IMR-90 (cell line): ENCODE results near the gene RNU6-8. TPM values are rescaled to one million over a fixed set of nuclear protein-coding genes. Genes with fewer than 3 reads are reported as not detected.

ENCODE experiments used
- ATAC-seq: fragments of 200-7000 bp; cut with Tn5 transposase; 2 replicates; pipeline ENCODE4 v1.9.1; 2020; ENCODE audit warnings: low read depth, mild to moderate bottlenecking, moderate library complexity
- Bru-seq: library from RNA; stranded (reverse); fragments of 400-500 nt; gene quantifications from one replicate; lab custom pipeline; 2021; lab: Mats Ljungman, UMichigan
- BruChase-seq, 2 experiments: library from RNA; stranded (reverse); fragments of 400-500 nt; gene quantifications; one replicate each; lab custom pipeline; 2021; lab: Mats Ljungman, UMichigan
- BruUV-seq: library from RNA; stranded (reverse); fragments of 400-500 nt; replicated peaks from 2 replicates; lab custom pipeline; 2021; lab: Mats Ljungman, UMichigan
- CTCF ChIA-PET: fragments of 300-600 bp; formaldehyde crosslinking; extraction: SDS; loops from one replicate; lab custom pipeline; 2021; ENCODE audit warnings: antibody characterized with exemption; lab: Yijun Ruan, JAX
- POLR2A ChIA-PET: fragments of 300-600 bp; sonication (Branson Sonifier 250); formaldehyde crosslinking; loops from one replicate; lab custom pipeline; 2022; ENCODE audit warnings: antibody characterized with exemption; ENCODE audit not compliant: unreplicated experiment; lab: Charles Lee
- DNase-seq: peaks from one replicate; pipeline ENCODE4 v3.0.0; 2013
- H2AFZ ChIP-seq: replicated peaks from 2 replicates; pipeline ENCODE3; 2013; ENCODE audit warnings: low read length, mild to moderate bottlenecking; ENCODE audit not compliant: poor library complexity
- H2AK5ac ChIP-seq: 2 replicates; pipeline ENCODE4 v1.6.1; 2013; ENCODE audit warnings: low read depth, low read length, inconsistent platforms
- H2AK9ac ChIP-seq: replicated peaks from 2 replicates; pipeline ENCODE3; 2013; ENCODE audit warnings: mild to moderate bottlenecking, low read depth, low read length, moderate library complexity; ENCODE audit not compliant: poor library complexity
- H2BK120ac ChIP-seq: 2 replicates; pipeline ENCODE4 v1.6.1; 2013; ENCODE audit warnings: low read depth, low read length, inconsistent platforms
- H2BK15ac ChIP-seq: 3 replicates; pipeline ENCODE4 v1.6.1; 2013; ENCODE audit warnings: low read depth, low read length, inconsistent platforms
- H2BK20ac ChIP-seq: 2 replicates; pipeline ENCODE4 v1.6.1; 2013; ENCODE audit warnings: low read depth, mild to moderate bottlenecking, inconsistent platforms, low read length, moderate library complexity
- H2BK5ac ChIP-seq: 2 replicates; pipeline ENCODE4 v1.6.1; 2013; ENCODE audit warnings: mild to moderate bottlenecking, low read depth, low read length, inconsistent platforms; ENCODE audit not compliant: poor library complexity, severe bottlenecking
- H3K14ac ChIP-seq: replicated peaks from 2 replicates; pipeline ENCODE4 v1.6.1; 2013; ENCODE audit warnings: low read depth, low read length, inconsistent platforms
- H3K18ac ChIP-seq: 2 replicates; pipeline ENCODE4 v1.6.1; 2013; ENCODE audit warnings: low read depth, low read length, control low read depth
- H3K23ac ChIP-seq: 2 replicates; pipeline ENCODE4 v1.6.1; 2013; ENCODE audit warnings: low read depth, low read length, inconsistent platforms
- H3K27ac ChIP-seq: 2 replicates; pipeline ENCODE4 v1.5.1; 2013; ENCODE audit warnings: mild to moderate bottlenecking, control low read depth, low read length; ENCODE audit not compliant: insufficient read depth
- H3K27me3 ChIP-seq: 2 replicates; pipeline ENCODE4 v1.6.1; 2013; ENCODE audit warnings: low read length; ENCODE audit not compliant: control insufficient read depth, insufficient read depth
- H3K36me3 ChIP-seq: 2 replicates; pipeline ENCODE4 v1.6.1; 2013; ENCODE audit warnings: low read length, mixed read lengths; ENCODE audit not compliant: control insufficient read depth, insufficient read depth
- H3K4ac ChIP-seq: 2 replicates; pipeline ENCODE4 v1.6.1; 2013; ENCODE audit warnings: low read depth, low read length, inconsistent platforms
- H3K4me1 ChIP-seq: 2 replicates; pipeline ENCODE4 v1.6.1; 2013; ENCODE audit warnings: low read length, mixed read lengths; ENCODE audit not compliant: control insufficient read depth, insufficient read depth
- H3K4me2 ChIP-seq: 2 replicates; pipeline ENCODE4 v1.6.1; 2013; ENCODE audit warnings: low read depth, mild to moderate bottlenecking, control low read depth, low read length, moderate library complexity
- H3K4me3 ChIP-seq: 2 replicates; pipeline ENCODE4 v1.5.1; 2013; ENCODE audit warnings: low read depth, mild to moderate bottlenecking, control low read depth, low read length, moderate library complexity; ENCODE audit not compliant: insufficient read depth
- H3K56ac ChIP-seq: 2 replicates; pipeline ENCODE4 v1.6.1; 2013; ENCODE audit warnings: low read length, inconsistent platforms; ENCODE audit not compliant: insufficient read depth; ENCODE audit errors: extremely low read depth
- H3K79me1 ChIP-seq, 2 experiments: 2 replicates each; pipeline ENCODE4 v1.6.1; 2013; ENCODE audit warnings: low read length in 2 of 2, inconsistent platforms in 1 of 2, low read depth in 1 of 2
- H3K9ac ChIP-seq: 2 replicates; pipeline ENCODE4 v1.6.1; 2013; ENCODE audit warnings: low read depth, low read length, control low read depth
- H3K9me1 ChIP-seq: 2 replicates; pipeline ENCODE4 v1.6.1; 2013; ENCODE audit warnings: low read length, inconsistent platforms; ENCODE audit not compliant: insufficient read depth
- H3K9me3 ChIP-seq: 2 replicates; pipeline ENCODE4 v1.6.1; 2013; ENCODE audit warnings: low read length; ENCODE audit not compliant: control insufficient read depth, insufficient read depth
- H4K20me1 ChIP-seq: 2 replicates; pipeline ENCODE4 v1.6.1; 2013; ENCODE audit warnings: low read length, inconsistent platforms; ENCODE audit not compliant: insufficient read depth
- H4K5ac ChIP-seq: 2 replicates; pipeline ENCODE4 v1.6.1; 2013; ENCODE audit warnings: mild to moderate bottlenecking, low read depth, low read length, control low read depth
- H4K8ac ChIP-seq, 2 experiments: 2 replicates each; pipeline ENCODE4 v1.6.1; 2013; ENCODE audit warnings: low read depth in 2 of 2, low read length in 2 of 2, control low read depth in 1 of 2, inconsistent platforms in 1 of 2
- H4K91ac ChIP-seq: 2 replicates; pipeline ENCODE4 v1.6.1; 2013; ENCODE audit warnings: low read depth, low read length, inconsistent platforms; ENCODE audit not compliant: insufficient read depth
- BHLHE40 ChIP-seq: fragments of 150-350 bp; IDR thresholded peaks from 2 replicates; pipeline ENCODE4 v1.6.1; 2016; ENCODE audit warnings: mild to moderate bottlenecking, low read depth, low read length
- CEBPB ChIP-seq: IDR thresholded peaks from 2 replicates; pipeline ENCODE4 v1.6.1; 2012; ENCODE audit warnings: low read depth, low read length, improper control_type of control experiment
- FOS ChIP-seq: fragments of 150-350 bp; IDR thresholded peaks from 2 replicates; pipeline ENCODE4 v1.6.1; 2016; ENCODE audit warnings: low read depth, low read length
- MAZ ChIP-seq: IDR thresholded peaks from 2 replicates; pipeline ENCODE4 v1.6.1; 2012; ENCODE audit warnings: low read depth, mild to moderate bottlenecking, low read length, improper control_type of control experiment, moderate library complexity, borderline replicate concordance
- MXI1 ChIP-seq: IDR thresholded peaks from 2 replicates; pipeline ENCODE4 v1.6.1; 2012; ENCODE audit warnings: low read depth, mild to moderate bottlenecking, low read length, moderate library complexity, borderline replicate concordance
- NFE2L2 ChIP-seq: fragments of 150-350 bp; IDR thresholded peaks from 2 replicates; pipeline ENCODE4 v1.6.1; 2016; ENCODE audit warnings: low read depth, mild to moderate bottlenecking, low read length
- RCOR1 ChIP-seq: IDR thresholded peaks from 2 replicates; pipeline ENCODE4 v1.6.1; 2012; ENCODE audit warnings: mild to moderate bottlenecking, low read length, improper control_type of control experiment; ENCODE audit not compliant: insufficient replicate concordance
- WGBS, 2 experiments: methylation state at CpG; one replicate each; pipeline versions ENCODE4 v1.1.5 to v1.1.7; 2013; ENCODE audit warnings: missing lambda C conversion rate in 2 of 2; ENCODE audit not compliant: insufficient read length in 1 of 2; ENCODE audit errors: extremely low coverage in 2 of 2; 5-methylcytosine and 5-hydroxymethylcytosine counted together
- dilution Hi-C: fragments of 300-500 bp; cut with HindIII; formaldehyde crosslinking; loops from one replicate; pipeline ENCODE4 v1.14.3; 2018; ENCODE audit warnings: low sequenced_read_pairs; ENCODE audit not compliant: unreplicated experiment
- in situ Hi-C: fragments of 300-500 bp; cut with MboI; formaldehyde crosslinking; loops from 3 replicates; pipeline ENCODE4 v1.14.3; 2019; ENCODE audit warnings: low sequenced_read_pairs, inconsistent platforms, mixed read lengths
- intact Hi-C: fragments of 100-400 bp; cut with micrococcal nuclease; formaldehyde crosslinking; loops from 2 replicates; pipeline ENCODE4 v1.10.0; 2022
- long read RNA-seq: library from polyadenylated mRNA; unstranded; transcript quantifications from one replicate; pipeline ENCODE4 v2.0.0, GENCODE V29; 2021; ENCODE audit not compliant: unreplicated experiment
- polyA plus RNA-seq, 3 experiments: library from polyadenylated mRNA; depleted of rRNA; stranded (reverse); fragments of >200 nt; gene quantifications; 2 replicates each; pipeline ENCODE4 v1.2.3, GENCODE V29; 2012; ENCODE audit warnings: low replicate concordance in 1 of 3
- total RNA-seq: library from RNA; depleted of rRNA; stranded (reverse); fragments of >200 nt; gene quantifications from 2 replicates; pipeline ENCODE4 v1.2.3, GENCODE V29; 2012; rRNA removed
- TF ChIP-seq, protein P1 (sequence below): fragments of 150-350 bp; IDR thresholded peaks from 2 replicates; pipeline ENCODE4 v1.6.1; 2016; ENCODE audit warnings: low read depth, mild to moderate bottlenecking, low read length, moderate library complexity, borderline replicate concordance

The RNU6-8 gene
- total RNA-seq (not detected in 2 replicates), polyA plus RNA-seq (2012; rRNA removed) (not detected in 2 replicates), Bru-seq, nascent RNA (not detected), BruChase-seq, experiment 1, labeled RNA remaining after a 6-hour chase (percentile 46 among the genes with signal in this experiment), BruChase-seq, experiment 2, labeled RNA remaining after a 2-hour chase (not detected)
- polyA plus RNA-seq (2012; cell fraction: cytosol; rRNA removed): not detected in 2 replicates
- polyA plus RNA-seq (2012; cell fraction: nucleus; rRNA removed; ENCODE audit: low replicate concordance): not detected in 2 replicates
- long read RNA-seq: 0 reads

DNA sequence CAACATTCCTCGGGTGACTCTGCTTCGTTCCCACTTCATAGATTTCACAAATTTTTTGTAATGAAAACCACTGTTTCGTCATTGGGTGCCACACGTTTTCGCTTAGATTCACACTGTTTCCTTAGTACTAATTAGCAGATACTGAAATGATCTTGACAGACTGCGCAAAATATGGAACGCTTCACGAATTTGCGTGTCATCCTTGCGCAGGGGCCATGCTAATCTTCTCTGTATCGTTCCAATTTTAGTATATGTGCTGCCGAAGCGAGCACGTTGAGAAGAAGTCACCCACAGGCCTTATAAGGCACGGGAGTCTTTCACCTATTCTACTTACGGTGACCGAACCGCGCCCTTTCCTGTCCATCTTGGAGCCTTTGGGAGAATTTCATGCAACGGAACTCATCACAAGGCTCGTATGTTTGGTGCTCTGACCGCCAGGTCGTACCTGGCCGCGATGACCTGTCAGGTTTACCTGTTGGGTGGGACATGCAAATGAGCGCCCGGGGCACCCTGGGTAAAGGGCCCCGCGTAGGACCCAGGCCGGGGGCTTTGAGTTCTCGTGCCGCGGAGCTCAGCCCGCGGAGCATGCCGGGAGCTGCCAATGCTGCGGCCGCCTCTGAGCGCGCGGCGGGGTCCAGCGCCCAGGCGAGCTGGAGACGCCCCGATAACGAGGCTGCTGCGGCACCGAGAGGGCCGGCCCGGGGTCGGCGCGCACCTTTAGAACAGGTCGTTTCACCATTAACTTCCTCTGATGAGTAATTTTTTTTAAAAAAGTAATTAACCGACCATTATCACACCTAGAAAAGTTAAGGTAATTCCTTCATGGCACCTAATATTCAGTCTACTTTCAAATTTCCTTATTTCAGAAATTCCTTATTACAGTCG lies at the start of gene RNU6-8:
RNU6-8 (minus strand) TSS at position 272 of the 885 bp plus-strand sequence.
- H3K4ac ChIP-seq: peak within 1 kb of the TSS; percentile 97
- CTCF ChIA-PET: no interaction called here
- H3K14ac ChIP-seq: peak within 1 kb of the TSS; percentile 96
- H3K9me3 ChIP-seq: no peaks in the 10 kb centered on the region
- peak within 1 kb of the TSS; percentile 84; the same call in 1 of the 2 replicates for H3K23ac ChIP-seq
- H3K27me3 ChIP-seq: peaks cover 3% of the 10 kb centered on the region
- peak within 1 kb of the TSS; percentile 89 for H3K18ac ChIP-seq
- peak within 1 kb of the TSS; percentile 87 for H3K56ac ChIP-seq
- H2BK15ac ChIP-seq: peak within 1 kb of the TSS; percentile 55; the same call in 2 of the 3 replicates
- intact Hi-C loops (loop anchor here (2.0 to 5.0 kb wide), 3 partner anchors 126 to 358 kb away; partner anchors contain the start of gene ARHGAP5), in situ Hi-C loops (no loop called here), dilution Hi-C loops (no loop called here)
- peak within 1 kb of the TSS; percentile 82 for H2BK5ac ChIP-seq
- peak within 1 kb of the TSS; percentile 99 for H2AFZ ChIP-seq
- H3K4me2 ChIP-seq: peak within 1 kb of the TSS; percentile 98
- H3K4me1 ChIP-seq: no peaks in the 10 kb centered on the region
- peak within 1 kb of the TSS; percentile 78 for H3K27ac ChIP-seq
- DNase-seq: peak; percentile 79
- peak within 1 kb of the TSS; percentile 98 for H2BK20ac ChIP-seq
- peak within 1 kb of the TSS; percentile 97 for H4K91ac ChIP-seq
- POLR2A ChIA-PET: no interaction called here
- H3K9me1 ChIP-seq: peaks cover 6% of the 10 kb centered on the region; the same call in 1 of the 2 replicates
- H4K20me1 ChIP-seq: no peaks in the 10 kb centered on the region; the same call in 1 of the 2 replicates
- peak within 1 kb of the TSS; percentile 81 for H3K9ac ChIP-seq
- H3K79me1 ChIP-seq: no peaks in the 10 kb centered on the region
- peak; percentile 91 for ATAC-seq
- H3K4me3 ChIP-seq: peak within 1 kb of the TSS; percentile 67
- H2AK9ac ChIP-seq: peak within 1 kb of the TSS; percentile 84
- peak within 1 kb of the TSS; percentile 76; the same call in 1 of the 2 replicates for H4K5ac ChIP-seq
- peak within 1 kb of the TSS; percentile 100 for H2BK120ac ChIP-seq
- 0 out of 2 replicates have a peak within 1 kb of the TSS, but pooled peaks have one; percentile 54 for H2AK5ac ChIP-seq
- 1% methylated on average over 23 of the region's 57 CpGs; no CpG with 5 or more reads in 1 of the 2 experiments for WGBS, 2 experiments
- BruUV-seq: no TSS peak
- H3K36me3 ChIP-seq: no peaks in the 10 kb centered on the region
- TF ChIP-seq FOS (no peak), MXI1 (0 out of 2 replicates have a peak, but pooled peaks have one; percentile 15), NFE2L2 (no peak), RCOR1 (no peak), CEBPB (0 out of 2 replicates have a peak, but pooled peaks have one; percentile 2), BHLHE40 (peak; percentile 76; the same call in 1 of the 2 replicates), MAZ (0 out of 2 replicates have a peak, but pooled peaks have one; percentile 35)
- TF ChIP-seq, protein P1, sequence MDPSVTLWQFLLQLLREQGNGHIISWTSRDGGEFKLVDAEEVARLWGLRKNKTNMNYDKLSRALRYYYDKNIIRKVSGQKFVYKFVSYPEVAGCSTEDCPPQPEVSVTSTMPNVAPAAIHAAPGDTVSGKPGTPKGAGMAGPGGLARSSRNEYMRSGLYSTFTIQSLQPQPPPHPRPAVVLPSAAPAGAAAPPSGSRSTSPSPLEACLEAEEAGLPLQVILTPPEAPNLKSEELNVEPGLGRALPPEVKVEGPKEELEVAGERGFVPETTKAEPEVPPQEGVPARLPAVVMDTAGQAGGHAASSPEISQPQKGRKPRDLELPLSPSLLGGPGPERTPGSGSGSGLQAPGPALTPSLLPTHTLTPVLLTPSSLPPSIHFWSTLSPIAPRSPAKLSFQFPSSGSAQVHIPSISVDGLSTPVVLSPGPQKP: no peak
- peak within 1 kb of the TSS; percentile 48 to 98; a peak in 3 of 4 replicates for H4K8ac ChIP-seq
